NOMO-1 treated with dmso at 0.1 percent for 144 hours (cell line): ENCODE data around the gene SIL1.
"Not testable (repeated sequence)": the region's sequence is repeated elsewhere in the genome, so short reads cannot be mapped to it uniquely, and the experiment has no call there.

ENCODE experiments used
- DNase-seq: peaks from one replicate; lab custom pipeline; 2025; ENCODE audit not compliant: unreplicated experiment; lab: John Stamatoyannopoulos, UW

SIL1 gene

DNA sequence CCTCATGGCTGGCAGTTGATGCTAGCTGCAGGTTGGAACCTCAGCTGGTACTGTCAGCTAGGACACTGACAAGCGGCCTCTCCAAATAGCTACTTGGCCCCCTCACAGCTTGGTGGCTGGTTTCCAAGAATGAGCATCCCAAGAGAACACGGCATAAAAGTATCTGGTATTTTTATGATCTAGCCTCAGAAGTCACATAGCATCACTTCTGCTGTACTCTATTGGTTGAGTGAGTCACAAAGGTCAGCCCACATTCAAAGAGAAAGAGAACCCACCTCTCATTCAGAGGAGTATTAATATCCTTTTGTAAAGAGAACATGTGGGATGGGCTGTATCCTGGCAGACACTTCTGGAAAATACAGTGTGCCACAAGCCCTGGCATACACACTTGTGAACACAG, 6.0 kb upstream of the SIL1 start:
- DNase-seq, result no peak

DNA sequence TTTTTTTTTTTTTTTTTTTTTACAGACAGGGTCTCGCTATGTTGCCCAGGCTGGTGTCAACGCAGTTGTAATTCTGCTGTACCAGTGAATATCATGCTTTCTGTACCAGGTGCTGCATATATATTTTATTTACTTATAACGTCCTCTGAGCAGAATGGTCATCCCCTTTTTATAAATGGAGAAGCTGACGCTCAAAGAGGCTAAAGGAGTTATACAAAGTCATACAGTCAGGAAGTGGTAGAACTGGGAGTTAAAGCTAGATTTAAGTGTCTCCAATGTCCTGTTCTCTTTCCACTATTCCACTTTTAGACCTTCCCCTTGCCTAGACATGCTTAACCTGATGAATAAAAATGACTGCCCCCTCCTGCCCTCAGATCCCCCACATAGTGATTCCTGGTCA, 1.2 kb upstream of the SIL1 start:
- no peak for DNase-seq

DNA sequence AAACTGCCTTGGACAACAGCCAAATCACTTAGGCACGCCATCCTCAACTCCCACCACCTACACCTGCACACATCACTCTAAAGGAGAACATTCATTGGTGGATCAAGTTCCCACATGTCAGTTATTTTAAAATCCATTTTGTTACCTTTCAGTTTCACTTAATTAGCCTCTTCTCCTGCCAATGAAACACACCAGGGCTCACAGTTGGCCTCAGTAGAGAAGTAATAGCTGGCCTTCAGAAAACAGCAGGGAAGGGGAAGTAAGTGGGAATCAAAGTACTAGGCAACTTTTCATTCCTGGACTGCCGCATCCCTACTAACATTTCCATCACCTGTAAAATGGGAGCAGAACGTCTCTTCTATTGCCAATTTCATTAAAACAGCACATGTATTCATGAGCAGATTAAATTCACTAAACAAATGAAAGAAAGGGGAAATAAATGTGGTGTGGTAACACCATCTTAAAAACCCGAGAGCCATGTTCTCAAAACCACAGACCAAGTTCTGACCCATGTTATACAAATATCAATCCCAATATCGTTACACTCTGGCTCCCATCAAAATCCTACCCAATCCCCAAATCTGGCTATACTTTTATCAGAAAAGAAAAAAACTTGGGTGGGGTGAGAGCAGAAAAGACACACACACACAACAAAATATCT, 1.7 kb downstream of the SIL1 start:
- DNase-seq, result no peak

DNA sequence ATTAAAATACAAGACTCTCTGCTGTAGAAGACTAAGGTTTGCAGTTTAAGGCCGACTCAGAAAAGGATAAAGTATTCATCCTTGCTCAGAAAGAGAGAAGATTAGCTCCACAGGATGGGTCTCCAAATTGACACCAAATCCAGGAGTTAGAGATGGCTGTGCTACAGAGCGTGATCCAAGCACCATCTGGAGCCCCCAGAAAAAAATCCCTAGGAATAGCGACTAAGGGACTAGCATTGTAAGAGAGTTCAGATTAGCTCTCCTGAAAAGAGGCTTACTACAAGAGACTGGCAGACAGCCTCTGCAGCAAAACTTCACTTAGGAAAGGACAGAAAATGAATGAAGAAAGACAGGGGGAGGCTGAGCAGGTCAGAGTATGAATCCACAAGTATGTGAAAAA, 3.7 kb downstream of the SIL1 start:
- no peak for DNase-seq

DNA sequence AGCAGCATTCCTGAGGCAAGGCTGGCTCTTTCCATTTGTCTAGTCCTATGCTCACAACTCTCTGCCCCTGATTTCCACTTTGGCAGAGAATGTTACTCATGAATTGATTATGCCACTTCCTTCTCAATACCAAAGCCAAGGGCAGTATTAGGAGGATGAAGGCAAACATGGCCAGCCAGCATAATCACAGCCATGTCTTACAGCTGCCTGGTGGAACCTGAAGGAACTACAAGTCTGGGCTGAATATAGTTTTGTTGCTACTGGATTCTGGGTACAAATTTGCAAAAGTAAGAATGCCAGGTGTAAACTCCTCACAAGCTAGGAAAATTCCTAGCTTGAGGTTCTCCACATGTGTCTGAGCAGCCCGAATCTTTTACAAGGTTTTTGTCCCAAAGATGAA, 4.2 kb downstream of the SIL1 start:
- DNase-seq, result no peak

DNA sequence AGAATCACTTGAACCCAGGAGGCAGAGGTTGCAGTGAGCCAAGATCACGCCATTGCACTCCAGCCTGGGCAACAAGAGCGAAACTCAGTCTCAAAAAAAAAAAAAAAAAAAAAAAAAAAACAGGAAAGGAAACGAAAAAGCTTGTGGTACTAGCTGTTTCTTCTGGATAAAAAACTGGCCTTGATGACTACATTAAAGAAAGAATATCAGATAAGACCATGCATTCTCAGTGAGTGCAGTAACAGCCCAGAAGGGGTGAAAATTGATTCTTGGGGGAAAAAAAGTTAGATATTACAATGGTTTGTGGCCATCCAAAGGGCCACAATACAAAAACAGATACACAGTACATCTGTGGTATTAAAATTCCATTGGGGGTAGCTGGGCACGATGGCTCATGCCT, 5.3 kb downstream of the SIL1 start:
- not testable (repeated sequence) for DNase-seq

DNA sequence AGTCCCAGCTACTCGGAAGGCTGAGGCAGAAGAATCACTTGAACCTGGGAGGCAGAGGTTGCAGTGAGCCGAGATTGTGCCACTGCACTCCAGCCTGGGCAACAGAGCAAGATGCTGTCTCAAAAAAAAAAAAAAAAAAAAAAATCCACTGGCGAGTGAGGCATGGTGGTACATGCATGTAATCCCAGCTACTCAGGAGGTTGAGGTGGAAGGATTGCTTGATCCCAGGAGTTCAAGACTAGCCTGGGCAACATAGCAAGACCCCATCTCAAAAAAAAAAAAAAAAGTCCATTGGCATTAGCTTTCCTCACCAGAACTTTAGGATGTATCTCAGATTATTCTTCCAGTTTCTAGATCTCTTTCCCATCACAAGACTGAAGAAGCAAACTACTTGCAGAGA, 6.2 kb downstream of the SIL1 start:
- DNase-seq, result not testable (repeated sequence)

DNA sequence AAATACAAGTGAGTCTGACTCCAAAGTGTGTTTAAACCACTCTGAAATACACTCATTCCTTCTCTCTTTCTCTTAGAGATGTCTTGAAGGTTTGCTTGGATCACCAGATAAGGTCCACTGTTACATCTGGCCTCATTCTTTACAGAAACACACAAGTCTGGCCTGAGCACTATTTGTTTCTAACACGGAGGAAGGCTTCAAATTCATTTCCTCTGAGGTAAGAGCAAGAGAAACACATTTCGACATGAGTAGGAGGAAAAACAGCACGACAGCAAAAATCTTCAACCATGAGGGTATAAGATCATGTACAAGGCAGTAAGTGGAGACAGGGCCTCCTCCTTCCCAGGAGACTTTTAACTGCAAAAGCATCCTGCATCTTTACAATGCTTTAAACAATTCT, 8.0 kb downstream of the SIL1 start:
- no peak for DNase-seq

DNA sequence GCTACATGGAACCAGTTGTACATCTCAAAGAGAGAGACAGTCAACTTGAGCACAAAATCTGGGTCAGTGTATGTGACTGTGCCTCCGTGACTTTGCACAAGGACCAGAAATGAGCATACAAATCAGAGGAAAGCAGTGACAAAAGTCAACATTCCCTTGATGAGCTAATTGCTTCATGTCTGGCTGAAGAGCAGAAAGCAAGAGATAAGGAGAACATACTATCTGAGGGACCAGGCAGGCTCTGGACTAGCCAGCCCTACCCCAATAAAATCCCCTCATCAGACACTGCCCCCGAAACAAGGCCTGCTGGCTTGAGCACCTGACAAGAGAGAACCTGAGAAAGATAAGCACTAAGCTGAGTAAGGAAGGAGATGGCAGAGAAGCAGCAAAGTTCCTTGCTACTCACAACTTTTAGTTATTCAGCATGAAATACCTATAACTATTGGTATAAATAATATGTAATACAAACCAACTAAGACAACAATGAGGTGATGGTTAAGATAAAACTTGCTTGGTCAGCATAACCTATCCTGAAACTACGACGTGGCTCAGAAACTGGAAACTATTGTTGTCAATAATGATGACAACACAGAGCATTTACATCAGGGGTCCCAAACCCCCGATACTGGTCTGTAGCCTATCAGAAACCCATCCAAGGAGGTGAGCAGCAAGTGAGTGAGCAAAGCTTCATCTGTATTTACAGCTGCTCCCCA, 9.5 kb downstream of the SIL1 start:
- no peak for DNase-seq

DNA sequence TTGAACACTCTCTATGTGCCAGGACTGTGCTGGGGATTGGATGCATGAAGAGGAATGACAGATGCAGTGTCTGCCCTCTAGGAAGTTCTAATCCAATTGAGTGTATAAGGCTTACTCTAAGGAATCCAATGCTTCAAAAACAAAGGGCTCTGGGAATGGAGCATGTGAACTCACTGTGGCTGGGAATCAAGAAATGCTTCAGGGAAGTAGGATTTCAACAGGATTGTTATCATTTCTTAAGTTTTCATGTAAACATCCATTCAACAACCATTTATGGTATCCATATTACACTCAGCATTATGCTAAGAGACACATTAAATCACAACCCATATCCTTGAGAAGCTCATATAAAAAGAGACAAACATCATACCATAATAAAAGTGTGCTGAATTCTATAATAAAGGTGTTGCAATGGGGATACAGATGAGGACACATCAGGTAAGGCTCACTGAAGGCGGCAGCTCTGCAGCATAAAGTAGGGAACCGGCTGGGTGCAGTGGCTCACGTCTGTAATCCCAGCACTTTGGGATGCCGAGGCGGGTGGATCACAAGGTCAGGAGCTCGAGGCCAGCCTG, 11.3 kb downstream of the SIL1 start:
- no peak for DNase-seq

DNA sequence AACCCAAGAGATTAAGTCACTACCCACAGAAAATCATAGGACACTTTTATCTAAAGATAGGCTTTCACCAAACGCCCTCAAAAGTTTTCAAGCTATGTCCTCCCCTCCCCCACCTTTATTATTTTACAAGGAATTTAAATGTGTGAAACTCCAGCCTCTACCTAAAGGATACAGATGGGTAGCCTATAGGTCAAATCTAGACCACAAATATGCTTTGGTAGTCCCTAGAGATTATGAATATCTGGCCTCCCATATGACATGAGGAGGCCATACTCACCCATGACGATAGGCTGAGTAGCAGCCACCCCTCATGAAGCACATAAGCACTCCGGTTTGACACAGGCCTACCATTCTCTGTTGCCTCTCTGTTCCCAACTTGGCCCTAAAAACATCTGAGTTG, 11.9 kb downstream of the SIL1 start:
- no peak for DNase-seq

DNA sequence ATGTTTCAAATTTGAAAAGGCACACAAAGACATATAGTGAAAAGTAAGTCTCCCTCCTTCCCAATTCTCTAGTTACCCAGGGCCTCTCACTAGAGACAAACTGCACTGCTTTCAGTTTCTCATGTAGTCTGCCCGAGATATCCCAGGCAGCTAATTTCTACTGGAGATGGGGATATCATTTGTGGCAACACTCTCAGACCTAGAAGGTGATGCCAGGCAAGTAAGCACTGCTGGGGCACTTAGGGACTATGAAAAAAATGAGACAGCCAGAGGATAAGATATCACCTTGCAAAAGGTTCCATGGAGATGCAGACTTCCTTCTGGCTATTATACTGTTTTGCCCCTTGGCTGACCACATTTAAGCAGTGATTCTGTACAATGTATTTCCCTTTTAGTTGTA, 12.6 kb downstream of the SIL1 start:
- DNase-seq, result no peak

DNA sequence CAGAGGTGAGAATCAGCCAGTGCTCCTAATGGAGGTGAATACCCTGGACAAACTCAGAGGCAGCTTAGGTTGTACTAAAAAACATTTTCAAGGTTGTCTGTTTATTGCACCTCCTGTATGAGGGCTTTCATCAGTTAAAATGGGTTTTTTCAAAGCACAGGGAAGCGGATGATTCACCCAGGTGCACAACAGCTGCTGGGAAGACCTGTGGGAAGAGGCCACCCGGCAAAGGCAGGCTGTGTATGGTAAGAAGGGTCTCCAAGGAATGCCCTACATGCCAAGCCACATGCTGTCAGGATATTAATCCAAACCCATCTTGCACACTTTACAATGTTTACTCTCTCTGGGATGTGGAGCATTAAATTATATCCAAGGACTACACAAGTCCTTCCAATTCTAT, 14.7 kb downstream of the SIL1 start:
- DNase-seq, result no peak

DNA sequence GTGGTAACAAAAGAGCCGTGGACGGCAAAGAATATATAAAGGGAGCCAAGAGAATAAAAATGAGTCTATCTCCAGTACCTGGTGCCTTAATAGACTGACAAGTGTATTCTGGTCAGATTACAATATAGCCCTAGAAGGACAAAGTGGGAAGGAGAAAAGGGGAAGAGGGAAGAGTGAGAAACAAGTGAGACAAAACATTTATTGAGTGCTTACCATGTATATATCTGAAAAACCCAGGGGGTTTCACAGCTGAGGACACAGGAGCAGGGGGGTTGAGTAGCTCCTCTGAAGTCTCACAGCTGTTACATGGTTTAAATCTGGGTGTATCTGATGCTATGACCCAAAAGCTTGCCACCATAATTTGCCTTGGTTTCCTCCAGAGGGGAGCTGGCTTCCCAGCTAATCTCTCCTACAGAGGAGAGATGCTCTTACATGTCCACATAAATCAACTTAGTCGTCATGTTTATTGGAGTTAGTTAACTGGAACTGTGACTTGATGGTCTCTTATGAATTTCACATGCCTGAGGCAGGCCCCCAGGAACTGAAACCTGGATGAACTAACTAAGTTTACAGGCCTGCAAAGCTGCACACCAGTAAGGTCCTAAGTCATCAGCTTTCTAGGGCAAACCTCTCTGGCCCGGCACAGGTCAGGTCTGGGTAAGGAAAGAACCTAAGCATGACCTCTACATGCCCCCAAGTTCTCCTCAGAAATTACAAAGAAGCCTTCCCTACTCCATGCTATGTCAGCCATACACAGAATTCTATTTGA, 15.5 kb downstream of the SIL1 start:
- DNase-seq, result no peak

DNA sequence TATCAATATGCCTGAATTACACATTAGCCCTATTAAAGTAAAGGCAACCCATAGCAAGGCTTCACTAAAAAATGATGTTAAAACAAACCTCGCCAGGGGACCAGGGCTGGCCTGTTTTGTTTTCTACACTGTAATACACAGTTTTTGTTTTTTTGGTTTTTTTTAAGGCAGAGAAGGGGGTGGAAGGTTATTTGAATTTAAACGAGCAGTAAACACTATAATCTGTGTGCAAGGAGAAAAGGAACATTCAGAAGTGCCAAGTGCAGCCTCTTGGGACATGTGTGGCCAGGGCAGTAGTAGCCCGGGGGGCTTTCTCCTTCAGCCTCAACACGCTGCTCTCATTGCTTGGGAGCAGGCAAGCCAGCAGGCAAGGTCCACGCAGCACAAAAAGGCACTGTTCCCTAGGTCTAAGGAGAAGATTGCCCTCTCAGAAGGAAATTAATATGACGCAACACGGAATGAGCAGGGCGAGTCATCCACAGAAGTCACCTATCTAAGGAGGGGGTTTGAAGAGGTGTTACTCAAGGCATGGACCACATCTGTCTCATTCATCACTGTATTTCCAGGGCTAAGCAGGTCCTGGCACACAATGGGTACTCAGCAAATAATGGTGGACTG, 16.2 kb downstream of the SIL1 start:
- DNase-seq, result no peak

DNA sequence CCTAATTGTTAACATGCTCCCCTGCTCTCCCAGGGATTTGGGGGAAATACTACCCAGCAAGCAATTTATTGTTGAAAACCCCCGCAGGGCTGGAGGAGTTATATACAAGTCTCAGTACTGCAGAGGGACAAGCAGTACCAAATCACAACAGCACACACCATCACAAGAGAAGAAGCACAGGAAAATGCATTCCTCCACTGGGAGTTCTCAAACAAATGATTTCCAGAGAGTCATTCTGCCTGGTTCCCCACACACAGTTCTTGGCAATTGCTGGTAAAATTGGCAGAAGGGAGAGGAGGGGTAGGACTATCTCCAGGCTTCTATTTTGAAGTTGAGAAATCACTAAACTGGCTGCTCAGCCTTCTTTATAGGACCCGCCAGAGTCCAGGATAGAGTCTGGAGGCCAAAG, 16.8 kb downstream of the SIL1 start:
- DNase-seq, result no peak

DNA sequence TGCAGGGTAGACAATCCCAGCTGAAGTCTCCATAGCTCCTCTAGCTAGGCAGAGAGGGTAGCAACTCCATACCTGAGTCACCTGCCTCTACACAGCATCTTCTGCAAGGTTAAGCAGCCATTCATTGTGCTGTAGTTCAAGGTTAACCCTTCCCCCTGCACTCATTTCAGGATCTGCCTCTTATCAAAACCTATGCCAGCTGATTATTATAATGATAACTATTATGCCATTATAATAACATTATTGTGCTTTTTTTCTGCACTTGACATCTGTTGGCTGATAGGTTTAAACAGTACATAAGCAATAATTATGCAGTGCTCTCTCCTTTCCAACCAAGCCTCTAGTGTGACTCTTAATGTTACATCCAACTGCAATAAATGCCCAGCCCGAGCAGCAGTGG, 17.3 kb downstream of the SIL1 start:
- DNase-seq, result no peak

DNA sequence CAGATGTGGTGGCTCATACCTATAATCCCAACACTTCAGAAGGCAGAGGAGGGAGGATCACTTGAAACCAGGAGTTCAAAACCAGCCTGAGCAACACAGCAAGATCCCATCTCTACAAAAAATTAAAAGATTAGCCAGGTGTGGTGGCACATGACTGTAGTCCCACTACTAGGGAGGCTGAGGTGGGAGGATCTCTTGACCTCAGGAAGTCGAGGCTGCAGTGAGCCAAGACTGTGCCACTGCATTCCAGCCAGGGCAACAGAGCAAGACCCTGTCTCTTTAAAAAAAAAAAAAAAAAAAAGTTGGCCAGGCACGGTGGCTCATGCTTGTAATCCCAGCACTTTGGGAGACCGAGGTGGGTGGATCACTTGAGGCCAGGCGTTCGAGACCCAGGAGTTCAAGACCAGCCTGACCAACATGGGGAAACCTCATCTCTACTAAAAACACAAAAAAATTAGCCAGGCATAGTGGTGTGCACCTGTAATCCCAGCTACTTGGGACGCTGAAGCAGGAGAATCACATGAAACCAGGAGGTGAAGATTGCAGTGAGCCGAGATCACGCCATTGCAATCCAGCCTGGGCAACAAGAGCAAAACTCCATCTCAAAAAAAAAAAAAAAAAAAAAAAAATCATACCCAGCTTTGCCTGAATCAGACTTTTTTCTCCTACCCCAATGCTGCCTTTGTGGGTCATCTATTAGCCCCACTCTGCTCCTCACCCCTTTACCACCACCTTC, 18.2 kb downstream of the SIL1 start:
- not testable (repeated sequence) for DNase-seq

DNA sequence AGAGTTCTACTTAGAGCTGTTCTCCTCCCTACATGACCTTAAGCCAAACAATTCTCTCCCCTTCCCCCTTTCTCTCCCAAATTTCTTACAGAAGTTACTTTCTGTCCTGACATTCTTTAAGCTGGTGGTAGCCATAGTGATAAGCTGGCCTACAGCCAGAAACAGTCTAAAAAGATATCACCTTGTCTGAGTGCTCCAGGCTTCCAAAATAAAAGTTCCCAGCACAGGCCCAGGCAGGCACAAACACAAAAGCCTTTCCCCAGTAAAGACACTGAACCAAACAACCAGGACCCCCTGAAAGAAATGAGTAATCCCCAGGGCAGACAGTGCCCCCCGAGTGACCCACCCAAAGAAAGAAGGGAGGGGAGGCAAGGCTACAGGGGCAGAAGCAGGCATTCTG, 19.2 kb downstream of the SIL1 start:
- DNase-seq, result no peak

DNA sequence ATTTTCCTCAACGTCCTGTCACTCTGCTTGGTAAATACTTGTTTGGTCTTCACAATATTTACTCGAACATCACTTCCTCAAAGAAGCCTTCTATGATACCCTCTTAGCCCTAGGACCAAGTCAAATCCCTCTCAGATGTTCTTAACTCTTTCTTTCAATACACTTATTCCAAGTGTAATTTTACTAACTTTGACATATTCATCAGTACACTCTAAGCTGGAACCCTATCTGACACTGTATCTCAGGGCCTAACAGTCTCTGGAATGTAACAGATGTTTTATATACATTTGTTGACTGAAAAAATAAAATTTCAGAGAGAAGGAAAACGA, 19.6 kb downstream of the SIL1 start:
- no peak for DNase-seq
